ENCODE measurements around the gene HCRTR1.

DNA sequence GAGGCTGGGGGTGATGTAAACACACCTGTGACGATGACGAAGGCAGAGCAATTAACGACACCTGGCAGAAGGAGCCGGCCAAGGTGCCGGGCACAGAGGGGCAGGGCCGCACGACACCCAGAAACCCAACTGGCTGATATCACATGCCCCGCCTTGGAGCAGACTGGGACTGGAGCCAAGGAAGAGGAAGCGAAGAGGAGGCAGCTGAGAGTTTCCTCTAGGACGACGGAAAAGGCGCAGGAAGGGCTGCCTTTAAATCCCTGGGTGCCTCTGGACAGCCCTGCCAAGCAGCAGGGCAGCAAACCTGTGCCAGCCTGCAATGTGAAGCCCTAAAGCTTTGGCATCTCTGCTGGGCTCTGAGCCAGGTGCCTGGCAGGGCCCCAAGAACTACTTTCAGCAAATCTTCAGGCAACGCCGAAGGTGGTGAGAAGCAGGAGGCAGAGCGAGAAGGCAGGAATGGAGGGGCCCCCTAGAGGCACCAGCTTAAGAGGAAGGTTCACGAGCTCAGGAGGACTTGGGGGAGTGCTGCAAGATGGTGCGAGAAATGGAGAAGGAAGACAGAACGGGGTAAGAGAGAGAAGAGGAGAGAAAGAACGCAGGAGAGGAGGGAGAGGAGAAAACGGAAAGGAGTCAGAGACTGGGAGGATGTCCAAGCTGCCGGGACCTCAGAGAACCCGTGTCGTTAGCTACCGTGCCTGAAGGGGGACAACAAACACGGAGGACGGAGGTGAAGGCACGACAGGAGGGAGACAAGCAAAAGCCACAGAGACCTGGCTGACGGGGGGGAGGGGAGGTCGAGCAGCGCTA is 52.5 kb downstream of the HCRTR1 start:
- TF ChIP-seq POLR2A (IDR thresholded peaks at IDR 0.05) = no peak
- TF ChIP-seq, protein P1, sequence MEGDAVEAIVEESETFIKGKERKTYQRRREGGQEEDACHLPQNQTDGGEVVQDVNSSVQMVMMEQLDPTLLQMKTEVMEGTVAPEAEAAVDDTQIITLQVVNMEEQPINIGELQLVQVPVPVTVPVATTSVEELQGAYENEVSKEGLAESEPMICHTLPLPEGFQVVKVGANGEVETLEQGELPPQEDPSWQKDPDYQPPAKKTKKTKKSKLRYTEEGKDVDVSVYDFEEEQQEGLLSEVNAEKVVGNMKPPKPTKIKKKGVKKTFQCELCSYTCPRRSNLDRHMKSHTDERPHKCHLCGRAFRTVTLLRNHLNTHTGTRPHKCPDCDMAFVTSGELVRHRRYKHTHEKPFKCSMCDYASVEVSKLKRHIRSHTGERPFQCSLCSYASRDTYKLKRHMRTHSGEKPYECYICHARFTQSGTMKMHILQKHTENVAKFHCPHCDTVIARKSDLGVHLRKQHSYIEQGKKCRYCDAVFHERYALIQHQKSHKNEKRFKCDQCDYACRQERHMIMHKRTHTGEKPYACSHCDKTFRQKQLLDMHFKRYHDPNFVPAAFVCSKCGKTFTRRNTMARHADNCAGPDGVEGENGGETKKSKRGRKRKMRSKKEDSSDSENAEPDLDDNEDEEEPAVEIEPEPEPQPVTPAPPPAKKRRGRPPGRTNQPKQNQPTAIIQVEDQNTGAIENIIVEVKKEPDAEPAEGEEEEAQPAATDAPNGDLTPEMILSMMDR (IDR thresholded peaks at IDR 0.05) = no peak

Measured in right lobe of liver (tissue), 4 donors.